Activated CD8-positive, alpha-beta T cell treated with anti-CD3 and anti-CD28 coated beads, Interleukin-2, amount 10 ng/mL, durations not matched to agents 7 days and 5 days (primary cell): ENCODE results near the gene SLC22A5. TPM values are rescaled to one million over a fixed set of nuclear protein-coding genes. Genes with fewer than 3 reads are reported as not detected.
"Not testable (repeated sequence)": the region's sequence is repeated elsewhere in the genome, so short reads cannot be mapped to it uniquely, and the experiment has no call there.

Experiments
- ATAC-seq: fragments of 150-1000 bp; cut with Tn5 transposase; one replicate; pipeline ENCODE4 v1.10.0; 2021; ENCODE audit warnings: moderate library complexity
- CTCF ChIA-PET: fragments of 350-600 bp; sonication (Branson Sonifier 250); formaldehyde crosslinking; loops from one replicate; lab custom pipeline; 2021; ENCODE audit warnings: antibody characterized with exemption; lab: Charles Lee
- POLR2A ChIA-PET: fragments of 350-600 bp; sonication (Branson Sonifier 250); formaldehyde crosslinking; loops from one replicate; lab custom pipeline; 2021; ENCODE audit warnings: antibody characterized with exemption; lab: Charles Lee
- DNase-seq: peaks from one replicate; pipeline ENCODE4 v3.0.0-alpha.2; 2020
- H3K27ac Mint-ChIP-seq: one replicate; pipeline ENCODE4 v1.8.0; 2021; ENCODE audit warnings: mild to moderate bottlenecking, mixed read lengths
- H3K27me3 Mint-ChIP-seq: one replicate; pipeline ENCODE4 v1.8.0; 2021; ENCODE audit warnings: low read depth, mixed read lengths
- H3K36me3 Mint-ChIP-seq: one replicate; pipeline ENCODE4 v1.8.0; 2021; ENCODE audit warnings: low read depth, mixed read lengths
- H3K4me1 Mint-ChIP-seq: one replicate; pipeline ENCODE4 v1.8.0; 2021; ENCODE audit warnings: low read depth, mixed read lengths
- H3K4me3 Mint-ChIP-seq: one replicate; pipeline ENCODE4 v1.8.0; 2021; ENCODE audit warnings: mild to moderate bottlenecking, mixed read lengths
- H3K9me3 Mint-ChIP-seq: one replicate; pipeline ENCODE4 v1.8.0; 2022; ENCODE audit warnings: mixed read lengths; ENCODE audit not compliant: insufficient read depth
- microRNA-seq: library from miRNA; unstranded; fragments of <30 nt; microRNA quantifications from one replicate; pipeline ENCODE4 v1.2.0, GENCODE V29; 2022
- total RNA-seq, 2 experiments: library from RNA; stranded (reverse); gene quantifications; one replicate each; pipeline ENCODE4 v1.2.3, GENCODE V29; 2021

The SLC22A5 gene
- total RNA-seq, 2 experiments from 2014 or later = 2.2 to 3.5 TPM

- DNase-seq (peak; percentile 84), ATAC-seq (peak; percentile 94)
- peak overlapping the region; percentile 66 for H3K4me3 Mint-ChIP-seq
- peaks cover 90% of the 10 kb centered on the region for H3K4me1 Mint-ChIP-seq
- ChIA-PET CTCF (interaction anchor here (0.6 to 7.3 kb wide), 15 partner anchors 9 to 336 kb away, joined by 3 to 60 read pairs (median 4); no protein-coding TSS in a partner anchor), POLR2A (interaction anchor here (0.7 to 5.9 kb wide), 11 partner anchors 11 to 52 kb away, joined by 3 to 57 read pairs (median 4); partner anchors contain the start of gene IRF1)
- H3K27me3 Mint-ChIP-seq = no peaks in the 10 kb centered on the region
- H3K36me3 Mint-ChIP-seq = peaks cover 68% of the 10 kb centered on the region
- no peaks in the 10 kb centered on the region for H3K9me3 Mint-ChIP-seq
- peak overlapping the region; percentile 83 for H3K27ac Mint-ChIP-seq
These were observed 68.2 kb downstream of the SLC22A5 start for GRCh38 chr5:132437604-132438266.

GRCh38 chr5:132438267-132438645 is 68.7 kb downstream of the SLC22A5 start:
- Mint-ChIP-seq H3K36me3 (peaks cover 68% of the 10 kb centered on the region), H3K27ac (peak overlapping the region; percentile 83), H3K4me1 (peaks cover 90% of the 10 kb centered on the region), H3K4me3 (peak overlapping the region; percentile 66)
- DNase-seq, H3K27me3 Mint-ChIP-seq, H3K9me3 Mint-ChIP-seq, ATAC-seq: not testable (repeated sequence)
- ChIA-PET POLR2A (interaction anchor here (0.7 to 5.9 kb wide), 10 partner anchors 12 to 52 kb away, joined by 3 to 57 read pairs (median 9); partner anchors contain the start of gene IRF1), CTCF (interaction anchor here (0.6 to 7.3 kb wide), 14 partner anchors 9 to 63 kb away, joined by 3 to 60 read pairs (median 4); no protein-coding TSS in a partner anchor)

GRCh38 chr5:132438917-132439316 is 69.4 kb downstream of the SLC22A5 start:
- no peak for DNase-seq
- Mint-ChIP-seq H3K4me1 (peaks cover 94% of the 10 kb centered on the region), H3K36me3 (peaks cover 73% of the 10 kb centered on the region), H3K27ac (peak overlapping the region; percentile 82), H3K4me3 (peak overlapping the region; percentile 22), H3K27me3 (no peaks in the 10 kb centered on the region), H3K9me3 (no peaks in the 10 kb centered on the region)
- no peak for ATAC-seq
- ChIA-PET POLR2A (interaction anchor here (0.8 to 5.9 kb wide), 11 partner anchors 12 to 56 kb away, joined by 3 to 57 read pairs (median 4); partner anchors contain the start of gene IRF1), CTCF (interaction anchor here (0.8 to 7.3 kb wide), 11 partner anchors 10 to 62 kb away, joined by 3 to 60 read pairs (median 5); no protein-coding TSS in a partner anchor)

- H3K27me3 Mint-ChIP-seq = no peaks in the 10 kb centered on the region
- DNase-seq = no peak
- peaks cover 94% of the 10 kb centered on the region for H3K4me1 Mint-ChIP-seq
- no peak overlapping the region for H3K4me3 Mint-ChIP-seq
- H3K27ac Mint-ChIP-seq = peak overlapping the region; percentile 82
- no peaks in the 10 kb centered on the region for H3K9me3 Mint-ChIP-seq
- CTCF ChIA-PET = interaction anchor here (1.3 to 7.3 kb wide), 7 partner anchors 13 to 61 kb away, joined by 3 to 60 read pairs (median 6); no protein-coding TSS in a partner anchor
- ATAC-seq = no peak
- POLR2A ChIA-PET = interaction anchor here (0.7 to 5.9 kb wide), 10 partner anchors 13 to 56 kb away, joined by 3 to 57 read pairs (median 9); partner anchors contain the start of gene IRF1
- H3K36me3 Mint-ChIP-seq = peaks cover 73% of the 10 kb centered on the region
These were observed 70.1 kb downstream of the SLC22A5 start for GRCh38 chr5:132439521-132440089.

GRCh38 chr5:132444061-132444460 is 74.6 kb downstream of the SLC22A5 start:
- no peaks in the 10 kb centered on the region for H3K9me3 Mint-ChIP-seq
- ChIA-PET POLR2A (interaction anchor here (0.9 to 1.2 kb wide), 2 partner anchors 12 to 22 kb away, joined by 3 to 5 read pairs; no protein-coding TSS in a partner anchor), CTCF (interaction anchor here (0.7 to 1.3 kb wide), 7 partner anchors 10 to 33 kb away, joined by 3 to 8 read pairs (median 3); no protein-coding TSS in a partner anchor)
- no peak for ATAC-seq
- peak overlapping the region; percentile 10 for H3K27ac Mint-ChIP-seq
- H3K27me3 Mint-ChIP-seq = no peaks in the 10 kb centered on the region
- no peak for DNase-seq
- peaks cover 85% of the 10 kb centered on the region for H3K4me1 Mint-ChIP-seq
- no peak overlapping the region for H3K4me3 Mint-ChIP-seq
- peaks cover 85% of the 10 kb centered on the region for H3K36me3 Mint-ChIP-seq

Small RNAs within 50 kb of the gene (microRNA-seq; reads per million reads assigned to microRNA genes)
- not detected for gene MIR3936

Other genes with a start within 250 kb of the SLC22A5 start
- 10 to 100 TPM; 11.4 to 13.5 TPM for gene P4HA2, start 141.9 kb upstream of the SLC22A5 start, total RNA-seq
- gene PDLIM4, start 112.0 kb upstream of the SLC22A5 start, total RNA-seq = not detected
- gene SLC22A4, start 75.3 kb upstream of the SLC22A5 start, total RNA-seq = not detected
- 100 to 1,000 TPM; 221 to 228 TPM for gene IRF1, start 121.1 kb downstream of the SLC22A5 start, total RNA-seq
- gene IL5, start 173.8 kb downstream of the SLC22A5 start, total RNA-seq = under 1 TPM in 1 of 2 experiments, not detected in 1; 0.71 TPM
- gene RAD50, start 187.3 kb downstream of the SLC22A5 start, total RNA-seq = 10 to 100 TPM; 30.4 to 34.5 TPM